H1 (cell line): ENCODE measurements around the gene BCAP31. TPM values are rescaled to one million over a fixed set of nuclear protein-coding genes. Genes with fewer than 3 reads are reported as not detected.
"Not testable (repeated sequence)": the region's sequence is repeated elsewhere in the genome, so short reads cannot be mapped to it uniquely, and the experiment has no call there.

Source experiments
- CTCF ChIA-PET: fragments of 300-600 bp; sonication (Branson Sonifier 250); formaldehyde crosslinking; loops from one replicate; lab custom pipeline; 2021; ENCODE audit not compliant: partially characterized antibody; lab: Charles Lee
- POLR2A ChIA-PET: fragments of 300-600 bp; sonication (Branson Sonifier 250); formaldehyde crosslinking; loops from one replicate; lab custom pipeline; 2021; ENCODE audit warnings: inconsistent platforms; ENCODE audit not compliant: partially characterized antibody; lab: Charles Lee
- DNase-seq, 2 experiments: peaks; one replicate each; pipeline versions ENCODE4 v3.0.0 to v3.0.0-alpha.2; 2010 to 2022; ENCODE audit warnings: low spot score in 2 of 2, low read depth in 1 of 2, mixed read lengths in 1 of 2
- FAIRE-seq: peaks from 2 replicates; lab custom pipeline; 2011; peaks lifted over from hg19 to GRCh38; lab: Jason Lieb, UNC
- H2AFZ ChIP-seq: 2 replicates; pipeline ENCODE4 v1.8.1; 2012; ENCODE audit warnings: low read length, inconsistent platforms
- H2AK5ac ChIP-seq: 2 replicates; pipeline ENCODE4 v1.6.1; 2013; ENCODE audit warnings: low read depth, low read length
- H2BK120ac ChIP-seq: replicated peaks from 2 replicates; pipeline ENCODE3; 2013; ENCODE audit warnings: low read depth, low read length, inconsistent platforms
- H2BK12ac ChIP-seq: 2 replicates; pipeline ENCODE4 v1.6.1; 2013; ENCODE audit warnings: low read depth, low read length
- H2BK15ac ChIP-seq: 2 replicates; pipeline ENCODE4 v1.6.1; 2013; ENCODE audit warnings: low read length
- H2BK20ac ChIP-seq: 2 replicates; pipeline ENCODE4 v1.6.1; 2013; ENCODE audit warnings: low read length
- H2BK5ac ChIP-seq: 2 replicates; pipeline ENCODE4 v1.6.1; 2013; ENCODE audit warnings: low read depth, low read length
- H3K14ac ChIP-seq: 2 replicates; pipeline ENCODE4 v1.6.1; 2013; ENCODE audit warnings: inconsistent platforms; ENCODE audit not compliant: insufficient read length
- H3K18ac ChIP-seq: 2 replicates; pipeline ENCODE4 v1.6.1; 2013; ENCODE audit warnings: low read length; ENCODE audit errors: extremely low read depth
- H3K23ac ChIP-seq: 2 replicates; pipeline ENCODE4 v1.6.1; 2013; ENCODE audit warnings: inconsistent platforms; ENCODE audit not compliant: insufficient read length
- H3K23me2 ChIP-seq: 2 replicates; pipeline ENCODE4 v1.6.1; 2013; ENCODE audit warnings: low read depth, low read length
- H3K27ac ChIP-seq: 2 replicates; pipeline ENCODE4 v1.6.1; 2011; ENCODE audit warnings: low read depth, low read length, inconsistent platforms
- H3K27me3 ChIP-seq, 4 experiments: replicated peaks in 1 of 4; 1 replicate in 1 of 4; 2 replicates in 3 of 4; pipeline versions ENCODE4 v1.6.1 to v1.8.1; 2011 to 2013; ENCODE audit warnings: low read length in 3 of 4, mild to moderate bottlenecking in 3 of 4, inconsistent platforms in 2 of 4, mixed read lengths in 2 of 4, moderate library complexity in 1 of 4; ENCODE audit not compliant: control insufficient read depth in 3 of 4, insufficient read depth in 3 of 4; ENCODE audit errors: extremely low read depth in 1 of 4
- H3K36me3 ChIP-seq, 4 experiments: 2 replicates each; pipeline versions ENCODE4 v1.6.1 to v1.8.1; 2011 to 2013; ENCODE audit warnings: mild to moderate bottlenecking in 4 of 4, low read length in 3 of 4, moderate library complexity in 2 of 4, control low read depth in 1 of 4, inconsistent platforms in 1 of 4; ENCODE audit not compliant: insufficient read depth in 4 of 4, control insufficient read depth in 2 of 4
- H3K4ac ChIP-seq: replicated peaks from 2 replicates; pipeline ENCODE3; 2013; ENCODE audit warnings: low read length, low read depth, mixed read lengths, inconsistent platforms; ENCODE audit not compliant: insufficient read length
- H3K4me1 ChIP-seq, 4 experiments: replicated peaks in 1 of 4; 1 replicate in 1 of 4; 2 replicates in 3 of 4; pipeline versions ENCODE4 v1.6.1 to v1.8.1; 2011 to 2013; ENCODE audit warnings: low read length in 3 of 4, inconsistent platforms in 2 of 4, mixed read lengths in 1 of 4; ENCODE audit not compliant: insufficient read depth in 4 of 4, control insufficient read depth in 3 of 4
- H3K4me2 ChIP-seq, 2 experiments: 2 replicates each; pipeline versions ENCODE4 v1.6.1 to v1.8.1; 2011 to 2013; ENCODE audit warnings: low read depth in 2 of 2, low read length in 2 of 2, control low read depth in 1 of 2, inconsistent platforms in 1 of 2, mild to moderate bottlenecking in 1 of 2; ENCODE audit not compliant: insufficient read depth in 1 of 2
- H3K4me3 ChIP-seq, 4 experiments: fragments of 200-600, 300-600 bp in 1 of 4; sonication (generic), shearing (Covaris generic), sonication (Bioruptor Twin) in 1 of 4; 2 replicates each; pipeline versions ENCODE4 v1.5.1 to v1.8.1; 2011 to 2016; ENCODE audit warnings: low read length in 4 of 4, low read depth in 3 of 4, control low read depth in 2 of 4, inconsistent platforms in 2 of 4, mild to moderate bottlenecking in 2 of 4, mixed read lengths in 1 of 4, moderate library complexity in 1 of 4; ENCODE audit not compliant: insufficient read depth in 2 of 4; ENCODE audit errors: extremely low read depth in 1 of 4
- H3K56ac ChIP-seq: replicated peaks from 2 replicates; pipeline ENCODE3; 2013; ENCODE audit warnings: low read depth, mild to moderate bottlenecking, mixed read lengths, low read length, inconsistent platforms; ENCODE audit not compliant: insufficient read length
- H3K79me1 ChIP-seq: 2 replicates; pipeline ENCODE4 v1.6.1; 2013; ENCODE audit warnings: low read depth, low read length, control low read depth
- H3K79me2 ChIP-seq, 2 experiments: 2 replicates each; pipeline versions ENCODE4 v1.6.1 to v1.8.1; 2012 to 2013; ENCODE audit warnings: low read length in 2 of 2, mild to moderate bottlenecking in 2 of 2, inconsistent platforms in 1 of 2; ENCODE audit not compliant: insufficient read depth in 2 of 2, control insufficient read depth in 1 of 2
- H3K9ac ChIP-seq, 4 experiments: replicated peaks in 1 of 4; 1 replicate in 1 of 4; 2 replicates in 3 of 4; pipeline versions ENCODE4 v1.6.1 to v1.8.1; 2011 to 2013; ENCODE audit warnings: low read depth in 3 of 4, low read length in 3 of 4, control low read depth in 2 of 4, mild to moderate bottlenecking in 2 of 4, moderate library complexity in 2 of 4, inconsistent platforms in 1 of 4; ENCODE audit errors: extremely low read depth in 1 of 4
- H3K9me3 ChIP-seq, 2 experiments: 2 replicates each; pipeline versions ENCODE4 v1.6.1 to v1.8.1; 2012 to 2013; ENCODE audit warnings: mild to moderate bottlenecking in 2 of 2, moderate library complexity in 2 of 2, control low read depth in 1 of 2, inconsistent platforms in 1 of 2, low read depth in 1 of 2, low read length in 1 of 2, mixed read lengths in 1 of 2; ENCODE audit not compliant: insufficient read depth in 2 of 2
- H4K20me1 ChIP-seq, 2 experiments: replicated peaks in 1 of 2; 2 replicates each; pipeline versions ENCODE3 to v1.8.1; 2011 to 2013; ENCODE audit warnings: inconsistent platforms in 2 of 2, low read length in 2 of 2, mild to moderate bottlenecking in 1 of 2; ENCODE audit not compliant: insufficient read depth in 2 of 2, control insufficient read depth in 1 of 2
- H4K5ac ChIP-seq: 2 replicates; pipeline ENCODE4 v1.6.1; 2013; ENCODE audit warnings: low read length, low read depth, mixed read lengths, inconsistent platforms; ENCODE audit not compliant: insufficient read length
- H4K8ac ChIP-seq: 2 replicates; pipeline ENCODE4 v1.8.0; 2013; ENCODE audit warnings: mild to moderate bottlenecking, moderate library complexity, low read length, inconsistent platforms; ENCODE audit not compliant: insufficient read depth; ENCODE audit errors: extremely low read depth
- H4K91ac ChIP-seq: replicated peaks from 2 replicates; pipeline ENCODE3; 2013; ENCODE audit warnings: low read length, mixed read lengths, inconsistent platforms; ENCODE audit not compliant: insufficient read length
- WGBS, 2 experiments: shearing (Covaris generic) in 1 of 2; methylation state at CpG; one replicate each; pipeline versions ENCODE4 v1.1.6 to v1.1.7; 2013 to 2015; ENCODE audit warnings: low lambda C conversion rate in 2 of 2, mixed read lengths in 2 of 2, inconsistent platforms in 1 of 2, low coverage in 1 of 2, missing lambda C conversion rate in 1 of 2; ENCODE audit not compliant: insufficient replicate concordance in 2 of 2, insufficient coverage in 1 of 2, insufficient read length in 1 of 2; ENCODE audit errors: extremely low coverage in 1 of 2, missing lambda C conversion rate in 1 of 2; 5-methylcytosine and 5-hydroxymethylcytosine counted together
- polyA plus RNA-seq, 7 experiments: library from polyadenylated mRNA; depleted of rRNA in 3 of 7; stranded (reverse) in 5 of 7; unstranded in 2 of 7; fragments of >200 nt in 5 of 7; fragments of 200-250 nt in 2 of 7; gene quantifications; 1 replicate in 5 of 7; 2 replicates in 1 of 7; 4 replicates in 1 of 7; pipeline versions ENCODE4 v1.2.1 to v1.2.3, GENCODE V29; 2011 to 2013; ENCODE audit warnings: missing spikeins in 2 of 7, mixed read lengths in 2 of 7
- total RNA-seq: library from RNA; stranded (reverse); fragmentation: NEBNext Ultra II Directional; extraction: Animal tissue kit (Norgen Biotek cat#: 25700); gene quantifications from 2 replicates; pipeline ENCODE4 v1.2.1, GENCODE V29; 2021

The BCAP31 gene
- total and polyA plus RNA-seq, 2 of the 8 experiments (the other 6 are each of a cell fraction or from before 2014, with no cell fraction given): 136 to 159 TPM

- H3K4ac ChIP-seq, H3K14ac ChIP-seq, H2AFZ ChIP-seq, H3K23ac ChIP-seq, H4K8ac ChIP-seq, H3K36me3 ChIP-seq, H3K9ac ChIP-seq, H3K9me3 ChIP-seq, H2BK5ac ChIP-seq, H3K27ac ChIP-seq, H3K79me2 ChIP-seq, H3K27me3 ChIP-seq, H3K56ac ChIP-seq, H3K79me1 ChIP-seq, H4K91ac ChIP-seq, H3K4me1 ChIP-seq, H2BK15ac ChIP-seq, H3K18ac ChIP-seq, H2BK12ac ChIP-seq, H3K23me2 ChIP-seq, CTCF ChIA-PET, DNase-seq, H2BK120ac ChIP-seq, H2AK5ac ChIP-seq, FAIRE-seq, H4K5ac ChIP-seq, H4K20me1 ChIP-seq, H2BK20ac ChIP-seq: not testable (repeated sequence)
- Histone ChIP-seq H3K4me3 (peak overlapping the region in 1 of 4 experiments; percentile 60; a peak in 1 of 8 replicates), H3K4me2 (peak overlapping the region; percentile 60 to 65; a peak in 3 of 4 replicates)
- POLR2A ChIA-PET: interaction anchor here (0.6 kb wide), 1 partner anchor 16 kb away, joined by 4 read pairs; no protein-coding TSS in a partner anchor
- WGBS, 2 experiments: 85% methylated on average over 20 of the region's 32 CpGs; no CpG with 5 or more reads in 1 of the 2 experiments
These were observed 18.7 kb upstream of the BCAP31 start for GRCh38 chrX:153742796-153743467.

- H3K14ac ChIP-seq, DNase-seq, H4K8ac ChIP-seq: not testable (repeated sequence)
These were observed 17.9 kb upstream of the BCAP31 start for GRCh38 chrX:153742111-153742510.

More at GRCh38 chrX:153742111-153742510, 17.9 kb upstream of the BCAP31 start:
- H4K20me1 ChIP-seq, H4K5ac ChIP-seq, H3K27me3 ChIP-seq, H3K56ac ChIP-seq, H3K23ac ChIP-seq, H2AK5ac ChIP-seq, H2BK120ac ChIP-seq, H2BK15ac ChIP-seq, H3K23me2 ChIP-seq, H3K79me1 ChIP-seq, H3K4me3 ChIP-seq, H3K9ac ChIP-seq, H3K36me3 ChIP-seq, H4K91ac ChIP-seq, H3K9me3 ChIP-seq, POLR2A ChIA-PET, H3K18ac ChIP-seq, H3K79me2 ChIP-seq, H3K4me1 ChIP-seq, H2BK5ac ChIP-seq, H3K4me2 ChIP-seq, FAIRE-seq, H2BK20ac ChIP-seq, CTCF ChIA-PET, H3K4ac ChIP-seq, H2BK12ac ChIP-seq, H3K27ac ChIP-seq, H2AFZ ChIP-seq: not testable (repeated sequence)
- 100% methylated on average over 4 of the region's 14 CpGs; no CpG with 5 or more reads in 1 of the 2 experiments for WGBS, 2 experiments
